GM12801 (cell line): ENCODE data around the gene TMIE.

Experiments
- TF ChIP-seq, protein P1 (sequence below): IDR thresholded peaks from one replicate; pipeline ENCODE4 v1.5.1; 2011; ENCODE audit warnings: control low read depth; ENCODE audit not compliant: insufficient read length; ENCODE audit errors: extremely low read depth

The TMIE gene

DNA sequence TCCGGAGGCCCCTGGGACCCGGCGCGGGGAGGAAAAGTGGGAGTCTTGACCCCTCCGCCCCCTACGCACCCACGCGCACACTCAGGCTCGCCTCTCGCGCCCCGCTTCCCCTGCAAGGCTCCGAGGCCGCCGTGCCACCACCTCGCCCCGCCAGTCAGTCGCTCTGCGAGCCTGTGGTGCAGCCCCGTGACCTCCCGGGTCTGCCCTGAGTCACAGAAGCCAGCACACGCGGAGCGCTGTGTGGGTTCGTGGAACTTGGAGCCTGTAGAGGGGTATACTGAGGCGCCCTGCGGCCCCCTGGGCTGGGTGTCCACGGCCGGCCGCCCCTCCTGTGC lies 7.3 kb upstream of the TMIE start:
- TF ChIP-seq, protein P1, sequence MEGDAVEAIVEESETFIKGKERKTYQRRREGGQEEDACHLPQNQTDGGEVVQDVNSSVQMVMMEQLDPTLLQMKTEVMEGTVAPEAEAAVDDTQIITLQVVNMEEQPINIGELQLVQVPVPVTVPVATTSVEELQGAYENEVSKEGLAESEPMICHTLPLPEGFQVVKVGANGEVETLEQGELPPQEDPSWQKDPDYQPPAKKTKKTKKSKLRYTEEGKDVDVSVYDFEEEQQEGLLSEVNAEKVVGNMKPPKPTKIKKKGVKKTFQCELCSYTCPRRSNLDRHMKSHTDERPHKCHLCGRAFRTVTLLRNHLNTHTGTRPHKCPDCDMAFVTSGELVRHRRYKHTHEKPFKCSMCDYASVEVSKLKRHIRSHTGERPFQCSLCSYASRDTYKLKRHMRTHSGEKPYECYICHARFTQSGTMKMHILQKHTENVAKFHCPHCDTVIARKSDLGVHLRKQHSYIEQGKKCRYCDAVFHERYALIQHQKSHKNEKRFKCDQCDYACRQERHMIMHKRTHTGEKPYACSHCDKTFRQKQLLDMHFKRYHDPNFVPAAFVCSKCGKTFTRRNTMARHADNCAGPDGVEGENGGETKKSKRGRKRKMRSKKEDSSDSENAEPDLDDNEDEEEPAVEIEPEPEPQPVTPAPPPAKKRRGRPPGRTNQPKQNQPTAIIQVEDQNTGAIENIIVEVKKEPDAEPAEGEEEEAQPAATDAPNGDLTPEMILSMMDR, result no peak

DNA sequence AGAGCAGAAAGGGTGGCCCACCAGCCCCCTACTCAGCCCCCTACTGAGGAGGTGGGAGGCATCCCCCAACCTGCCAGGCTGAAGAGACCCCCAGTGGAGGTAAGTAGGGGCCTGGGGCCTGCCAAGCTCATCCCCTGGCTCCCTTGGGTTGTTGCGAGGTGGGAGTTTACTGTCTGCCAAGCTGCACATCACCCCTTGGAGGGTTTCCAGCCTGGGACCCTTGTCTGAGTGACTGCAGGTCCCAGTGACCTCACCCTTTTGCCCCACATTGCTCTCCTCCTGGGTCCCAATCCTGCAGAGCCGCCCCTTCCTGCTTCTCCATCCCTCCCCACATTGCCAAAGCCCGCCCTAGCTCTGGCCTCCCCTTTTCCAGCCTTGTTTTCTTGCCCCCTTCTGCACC lies 6.7 kb upstream of the TMIE start:
- TF ChIP-seq, protein P1, result no peak

DNA sequence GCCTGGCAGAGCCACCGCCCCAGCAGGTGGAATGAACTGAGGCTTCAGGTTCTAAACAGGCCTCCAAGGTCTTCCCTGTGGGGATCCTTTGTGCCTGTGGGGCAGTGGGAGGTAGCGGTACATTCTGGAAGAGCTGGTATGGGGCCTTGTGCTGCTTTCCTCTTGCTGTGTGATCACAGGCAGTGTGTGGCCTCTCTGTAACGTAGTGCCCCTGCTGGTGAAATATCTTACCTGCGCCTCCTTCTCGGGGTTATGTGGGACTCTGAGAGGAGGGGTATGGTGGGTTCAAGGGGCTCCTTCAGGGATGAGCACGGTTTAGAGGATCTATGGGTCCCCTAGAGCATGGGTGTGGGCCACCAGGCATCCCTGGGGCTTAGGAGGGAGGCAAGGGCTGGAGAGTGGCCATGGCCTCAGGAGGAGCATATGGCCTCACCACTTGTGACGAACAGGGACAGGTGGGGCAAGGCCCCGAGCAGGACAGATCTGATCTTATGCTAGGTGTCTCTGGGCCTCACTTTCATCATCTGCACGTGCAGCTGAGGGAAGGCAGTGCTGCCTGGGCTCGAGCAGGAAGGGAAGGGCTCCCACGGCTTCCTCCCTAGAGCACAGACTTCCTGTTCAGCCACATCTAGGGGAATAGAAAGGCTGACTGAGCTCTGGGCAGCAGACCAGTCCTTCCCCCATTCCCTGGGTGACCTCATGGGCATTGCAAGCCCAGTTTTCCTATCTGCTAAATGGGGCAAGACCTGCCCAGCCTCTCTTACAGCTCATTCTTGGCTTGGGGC lies 5.8 kb upstream of the TMIE start:
- TF ChIP-seq, protein P1, result no peak

GRCh38 chr3:46695962-46696894 lies 5.0 kb upstream of the TMIE start:
- TF ChIP-seq, protein P1, result no peak

- TF ChIP-seq, protein P1, result no peak
These were observed 1.3 kb upstream of the TMIE start for GRCh38 chr3:46699676-46700523.

GRCh38 chr3:46700772-46701171 lies 420 bp upstream of the TMIE start:
- TF ChIP-seq, protein P1, result no peak
